Ovary (tissue), 3 donors: ENCODE measurements around the gene TEAD3.

Experiments
- CTCF ChIP-seq, 3 donors: fragments of 450-650 bp in 2 of 3; fragments of 200-600 bp in 1 of 3; IDR thresholded peaks; one replicate each; pipeline versions ENCODE4 v1.5.1 to v1.8.0; 2016 to 2022; ENCODE audit warnings: antibody characterized with exemption in 3 of 3, mild to moderate bottlenecking in 1 of 3
- POLR2A ChIP-seq: fragments of 450-650 bp; IDR thresholded peaks from one replicate; pipeline ENCODE4 v1.6.1; 2017; ENCODE audit warnings: antibody characterized with exemption, mild to moderate bottlenecking, moderate library complexity
- donor health status: DM: no; HTN: no; CAD: no.

- TF ChIP-seq CTCF (IDR thresholded peaks at IDR 0.05) (peak; percentile 90 to 98 (median 94)), POLR2A (no peak)
These were observed 26.1 kb upstream of the TEAD3 start for GRCh38 chr6:35522660-35523658.
